GM12878 (cell line): ENCODE results near the gene IMMP2L.

Experiments
- CTCF ChIP-seq, 3 experiments: IDR thresholded peaks in 2 of 3; conservative IDR thresholded peaks in 1 of 3; 2 replicates each; pipeline ENCODE4 v1.5.1; 2011; ENCODE audit warnings: low read depth in 3 of 3, low read length in 3 of 3, mild to moderate bottlenecking in 3 of 3, control low read depth in 2 of 3, moderate library complexity in 2 of 3, inconsistent platforms in 1 of 3, mixed read lengths in 1 of 3; ENCODE audit not compliant: control insufficient read depth in 2 of 3, insufficient read depth in 1 of 3; ENCODE audit errors: extremely low read depth in 1 of 3
- FOXK2 ChIP-seq: fragments of 450-650 bp; IDR thresholded peaks from 2 replicates; pipeline ENCODE4 v1.6.1; 2017; ENCODE audit warnings: mild to moderate bottlenecking, moderate library complexity
- POLR2A ChIP-seq: IDR thresholded peaks from 2 replicates; pipeline ENCODE4 v1.6.1; 2011; ENCODE audit warnings: low read depth, mild to moderate bottlenecking, low read length
- YY1 ChIP-seq: IDR thresholded peaks from 2 replicates; pipeline ENCODE4 v1.6.1; 2011; ENCODE audit warnings: low read depth, mild to moderate bottlenecking, low read length

GRCh38 chr7:111014079-111014478 lies 548.2 kb downstream of the IMMP2L start:
- TF ChIP-seq CTCF (IDR thresholded peaks at IDR 0.05 in 2 of 3, conservative IDR thresholded peaks at IDR 0.05 in 1 of 3; ENCODE audit: control insufficient read depth in 2 of 3, extremely low read depth in 1 of 3, insufficient read depth in 1 of 3, low read depth in 3 of 3, low read length in 3 of 3) (no peak), POLR2A (no peak), YY1 (no peak), FOXK2 (no peak)
